GM18868 (cell line): ENCODE results near the gene SV2B.

Experiments
- ATAC-seq: cut with Tn5 transposase; IDR thresholded peaks from one replicate; pipeline ENCODE4 v1.9.1; 2021; ENCODE audit warnings: mild to moderate bottlenecking, moderate library complexity; ENCODE audit not compliant: unreplicated experiment

SV2B gene

DNA sequence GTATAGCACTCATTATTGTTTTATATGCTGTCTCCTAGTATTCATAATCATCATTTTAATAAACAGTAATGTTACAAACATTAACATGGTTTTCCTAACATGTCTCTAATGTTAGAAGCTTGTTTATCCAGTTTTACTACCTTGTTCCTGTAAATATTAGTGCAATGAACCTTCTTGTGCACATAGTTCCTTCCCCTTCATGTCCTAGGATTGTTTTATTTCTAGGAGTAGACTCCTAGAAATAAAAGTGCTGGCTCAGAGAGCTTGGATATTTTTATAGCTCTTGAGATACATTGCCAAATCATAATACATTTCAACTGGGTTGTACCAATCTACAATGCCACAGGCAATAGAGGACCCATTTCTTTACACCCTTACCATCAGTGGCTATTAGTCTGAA, 161.3 kb downstream of the SV2B start:
- no peak for ATAC-seq

DNA sequence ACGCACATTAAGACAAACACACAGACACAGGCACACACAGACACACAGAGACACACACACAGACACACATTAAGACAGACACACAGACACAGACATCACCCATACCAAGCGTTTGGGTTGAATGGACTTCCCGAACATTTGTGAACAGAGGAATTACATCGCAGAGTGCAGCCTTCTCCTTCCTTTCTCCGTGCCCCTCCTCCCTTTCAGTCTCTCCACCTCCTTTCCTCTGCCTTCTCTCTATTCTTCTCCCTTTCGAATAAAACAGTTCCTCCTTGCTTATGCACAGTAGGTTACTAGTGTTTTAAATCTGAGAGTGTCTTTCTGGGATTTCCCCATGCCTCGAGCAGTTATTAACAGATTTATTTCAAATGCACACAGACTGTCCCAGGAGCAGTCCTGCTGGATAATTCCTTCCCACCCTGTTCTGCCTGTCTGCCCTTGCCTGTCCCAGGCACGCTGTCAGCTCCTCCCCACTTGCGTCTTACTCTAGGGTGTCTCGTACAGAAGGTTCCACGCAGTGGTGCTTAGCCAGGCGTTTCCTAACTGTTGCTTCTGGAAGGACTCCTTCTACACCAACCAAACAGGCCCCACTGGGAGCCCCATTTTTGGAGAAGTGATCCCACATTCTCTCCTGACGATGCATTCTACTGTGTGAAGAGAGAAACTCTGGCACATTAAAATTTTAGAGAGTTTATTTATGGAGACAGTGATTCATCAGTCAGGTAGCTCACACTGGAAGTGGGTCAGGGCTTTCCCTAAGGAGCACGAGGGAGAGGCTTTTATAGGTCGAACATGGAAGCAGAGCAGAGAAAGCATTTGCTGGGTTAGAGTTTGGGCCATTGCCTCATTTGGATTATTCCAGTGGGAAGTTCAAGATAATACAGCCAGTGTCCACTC, 163.8 kb downstream of the SV2B start:
- no peak for ATAC-seq

DNA sequence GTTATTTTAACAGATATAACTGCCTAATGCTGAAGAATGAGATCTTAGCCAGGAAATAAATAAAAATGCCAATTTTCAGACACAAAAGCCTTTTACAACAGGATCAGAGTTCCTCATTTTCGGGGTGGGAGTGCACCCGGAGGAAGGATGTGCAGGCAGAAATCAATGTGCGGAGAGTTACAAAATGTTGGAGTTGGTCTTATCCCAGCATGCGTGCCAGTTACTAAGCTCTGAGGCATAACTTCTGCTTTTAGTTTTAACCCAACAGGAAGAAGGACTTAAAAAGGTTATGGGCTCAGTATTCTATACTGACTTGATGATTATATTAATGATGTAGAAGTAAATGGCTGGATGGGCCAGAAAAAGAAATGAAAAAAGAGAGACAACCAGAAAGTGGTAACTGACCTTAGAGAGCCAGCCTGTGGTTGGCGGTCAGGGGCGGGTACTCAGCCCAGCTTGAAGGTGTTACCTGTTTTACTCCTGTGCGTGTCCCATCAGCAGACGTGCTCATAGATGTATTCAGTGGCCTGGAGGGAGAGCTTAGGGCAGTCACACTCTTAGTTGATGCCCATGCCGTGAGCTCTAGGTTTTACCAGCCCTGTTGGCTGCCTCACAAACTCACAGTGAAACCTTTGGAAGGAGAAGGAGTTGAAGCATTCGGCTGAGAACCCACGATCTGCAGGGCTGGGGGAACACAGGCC, 164.7 kb downstream of the SV2B start:
- no peak for ATAC-seq

DNA sequence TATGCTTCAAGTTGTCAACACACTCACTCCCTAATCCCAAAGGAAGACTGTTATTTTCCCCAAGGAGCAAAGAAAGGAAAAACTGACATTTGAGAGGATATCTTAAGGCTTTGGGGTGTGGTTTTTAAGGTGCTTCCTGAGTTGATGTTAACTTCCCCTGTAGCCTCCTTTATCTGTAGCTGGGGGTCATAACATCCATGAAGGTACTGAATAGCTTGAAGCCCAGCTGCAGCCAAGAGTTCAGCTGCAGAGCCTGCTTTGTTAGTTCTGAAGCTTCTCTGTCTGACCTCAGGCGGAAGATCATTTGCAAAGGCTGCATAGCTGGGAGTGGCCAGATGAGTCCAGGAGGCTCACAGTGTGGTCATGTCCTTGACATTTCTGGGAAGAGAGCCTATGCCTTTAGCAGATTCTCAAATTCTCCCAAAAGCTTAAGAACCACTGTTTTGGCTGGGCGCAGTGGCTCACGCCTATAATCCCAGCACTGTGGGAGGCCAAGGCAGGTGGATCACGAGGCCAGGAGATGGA, 165.4 kb downstream of the SV2B start:
- ATAC-seq, result no peak

DNA sequence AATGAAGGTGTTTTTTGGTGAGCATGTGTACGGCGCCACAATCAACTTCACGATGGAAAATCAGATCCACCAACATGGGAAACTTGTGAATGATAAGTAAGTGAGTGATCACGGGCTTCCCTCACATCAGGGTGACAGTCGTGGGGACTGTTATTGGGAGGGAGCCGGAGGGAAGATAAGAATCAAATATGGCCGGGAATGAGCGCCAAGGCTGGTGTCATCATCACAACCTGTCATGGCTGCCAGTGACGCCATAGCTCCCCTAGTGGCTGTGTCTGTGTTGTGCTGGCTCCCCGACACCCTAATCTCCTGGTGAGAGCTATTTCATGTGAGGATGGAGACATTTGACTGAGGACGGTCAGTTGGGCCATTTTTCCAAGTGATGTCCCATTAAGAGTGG, 168.5 kb downstream of the SV2B start:
- ATAC-seq, result no peak

DNA sequence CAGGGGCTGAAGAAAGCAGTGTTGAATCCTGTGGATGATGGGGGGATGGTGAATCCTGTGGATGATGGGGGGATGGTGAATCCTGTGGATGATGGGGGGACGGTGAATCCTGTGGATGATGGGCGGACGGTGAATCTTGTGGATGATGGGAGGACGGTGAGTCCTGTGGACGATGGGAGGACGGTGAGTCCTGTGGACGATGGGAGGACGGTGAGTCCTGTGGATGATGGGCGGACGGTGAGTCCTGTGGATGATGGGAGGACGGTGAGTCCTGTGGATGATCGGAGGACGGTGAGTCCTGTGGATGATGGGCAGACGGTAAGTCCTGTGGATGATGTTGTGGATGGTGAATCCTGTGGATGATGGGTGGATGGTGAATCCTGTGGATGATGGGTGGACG, 170.7 kb downstream of the SV2B start:
- no peak for ATAC-seq

DNA sequence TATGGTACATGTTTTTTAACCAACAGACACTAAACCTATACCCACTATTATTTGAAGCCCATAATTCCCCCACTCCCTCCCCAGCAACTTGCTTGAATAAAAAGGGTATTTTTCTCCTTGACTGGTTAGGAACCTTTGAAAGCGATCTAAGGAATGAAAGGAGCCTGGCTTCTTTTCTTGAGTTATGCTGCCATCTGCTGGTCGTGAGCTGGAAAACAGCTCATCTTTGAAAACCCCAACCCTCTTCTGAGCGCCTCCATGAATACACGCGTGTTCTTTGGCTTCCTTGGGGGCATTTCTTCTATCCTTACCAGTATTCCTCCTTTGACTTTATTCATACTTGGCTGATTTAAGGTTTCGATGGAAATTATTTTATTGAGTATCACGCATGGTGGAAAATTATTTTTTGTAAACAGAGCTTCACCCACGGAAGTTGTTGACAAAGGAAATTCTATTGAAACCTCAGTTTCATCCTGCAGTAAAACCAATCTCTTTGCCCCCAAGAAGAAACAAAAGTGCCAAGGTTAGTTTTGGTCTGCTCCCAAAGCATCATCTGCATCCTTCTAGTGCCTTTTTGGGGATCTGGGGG, 171.6 kb downstream of the SV2B start:
- peak; percentile 63 for ATAC-seq

DNA sequence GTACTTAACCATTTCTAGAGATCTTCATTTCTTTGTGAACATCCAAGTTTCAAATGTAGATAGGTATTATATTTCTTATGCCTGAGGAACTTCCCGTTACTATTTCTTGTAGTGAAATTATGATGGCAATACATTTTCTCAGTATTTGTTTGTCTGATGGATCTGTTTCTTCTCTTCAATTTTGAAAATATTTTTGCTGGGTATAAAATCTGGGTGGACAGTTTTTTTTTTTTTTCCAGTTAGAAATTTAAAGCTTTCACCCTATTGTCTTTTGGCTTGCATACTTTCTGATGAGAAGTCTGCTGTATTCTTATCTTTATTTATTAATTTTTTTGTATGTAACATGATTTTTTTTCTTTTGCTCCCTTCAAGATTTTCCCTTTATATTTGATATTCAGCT, 175.8 kb downstream of the SV2B start:
- ATAC-seq, result no peak

DNA sequence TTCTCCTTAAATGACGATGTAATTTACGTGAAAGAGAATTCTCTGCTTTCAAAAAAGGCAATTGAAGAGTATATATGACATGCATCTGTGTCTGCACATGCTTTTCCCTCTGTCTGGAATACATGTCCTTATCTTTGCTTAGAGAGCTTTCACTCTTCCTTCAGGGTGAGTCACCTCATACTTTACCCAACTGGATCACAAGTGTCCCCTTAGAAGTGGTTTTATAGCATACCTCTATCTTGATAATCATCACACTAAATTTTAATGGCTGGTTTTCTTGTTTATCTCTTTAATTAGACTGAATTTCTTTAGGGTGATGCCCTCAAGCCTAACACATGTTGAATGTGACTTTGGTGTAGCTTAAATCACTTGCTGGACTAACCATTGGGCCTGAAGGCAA, 178.9 kb downstream of the SV2B start:
- no peak for ATAC-seq

DNA sequence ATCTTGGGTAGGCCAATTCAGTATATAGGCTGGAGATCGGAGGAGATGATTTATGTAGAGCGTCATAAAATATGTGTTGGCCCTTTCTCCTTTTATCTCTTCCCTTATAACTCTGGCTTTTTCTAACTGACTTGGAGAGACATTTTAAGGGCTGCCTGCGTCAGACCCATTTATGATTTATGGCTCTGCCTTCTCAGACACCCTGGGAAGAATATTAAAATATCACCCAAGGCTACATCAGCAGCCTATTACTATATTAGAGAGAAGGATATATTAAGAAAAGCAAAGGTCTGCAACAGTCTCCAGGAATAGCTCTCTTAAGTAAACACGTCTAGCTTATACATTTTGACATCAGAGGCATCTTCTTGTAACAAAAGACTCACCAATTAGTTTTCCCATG, 179.4 kb downstream of the SV2B start:
- no peak for ATAC-seq

DNA sequence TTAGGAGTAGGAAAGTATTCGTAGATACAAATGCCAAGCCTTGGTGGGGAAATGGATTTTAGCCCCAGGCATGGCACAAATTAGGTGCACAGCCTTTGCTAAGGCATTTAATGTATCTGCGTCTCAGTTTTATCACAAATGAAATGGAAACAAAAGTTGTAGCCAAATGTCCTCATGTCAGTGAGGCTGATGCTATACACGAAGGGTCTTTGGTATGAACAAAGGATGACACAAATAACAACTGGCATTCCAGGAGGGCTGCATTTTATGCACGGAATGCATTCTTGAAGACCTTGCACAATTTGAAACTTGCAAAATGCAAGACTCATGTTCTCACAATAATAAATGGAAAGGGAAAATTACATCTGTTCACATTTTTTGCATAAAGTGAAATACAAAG, 181.9 kb downstream of the SV2B start:
- ATAC-seq, result no peak

DNA sequence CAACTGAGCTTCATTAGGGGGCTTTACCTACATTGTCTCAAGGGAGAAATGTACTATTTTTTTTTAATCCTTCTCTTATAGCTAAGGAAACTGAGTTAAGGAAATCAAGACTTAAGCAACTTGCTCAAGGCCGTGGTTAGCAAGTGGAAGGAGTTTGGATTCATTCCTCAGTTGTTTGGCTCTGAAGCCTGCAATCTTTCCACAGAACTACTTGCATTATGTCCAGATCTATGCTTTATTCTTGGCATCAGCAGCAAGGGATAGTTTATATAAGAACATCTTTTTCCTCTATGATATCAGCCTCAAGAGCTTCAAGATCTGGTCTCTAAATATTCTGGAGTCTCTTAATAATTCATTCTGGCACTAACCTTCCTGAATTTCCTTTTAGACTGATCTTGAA, 182.4 kb downstream of the SV2B start:
- no peak for ATAC-seq

DNA sequence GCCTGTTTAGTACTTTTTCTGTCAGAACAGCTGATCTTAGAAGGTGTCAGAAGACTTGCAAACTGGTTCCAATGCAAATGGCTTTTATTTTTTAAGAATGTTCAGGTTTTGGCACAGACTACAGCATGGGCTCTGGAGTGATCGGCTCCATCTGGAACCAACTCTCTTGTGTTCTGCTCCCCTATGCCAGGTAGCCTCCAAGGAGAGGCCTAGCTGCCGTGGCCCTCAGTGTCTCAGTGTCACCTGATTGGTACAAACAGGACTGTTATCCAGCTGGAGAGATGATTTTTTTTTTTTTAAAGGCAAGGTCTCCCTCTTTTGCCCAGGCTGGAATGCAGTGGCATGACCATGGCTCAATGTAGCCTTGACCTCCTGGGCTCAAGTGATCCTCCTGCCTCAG, 183.1 kb downstream of the SV2B start:
- no peak for ATAC-seq

DNA sequence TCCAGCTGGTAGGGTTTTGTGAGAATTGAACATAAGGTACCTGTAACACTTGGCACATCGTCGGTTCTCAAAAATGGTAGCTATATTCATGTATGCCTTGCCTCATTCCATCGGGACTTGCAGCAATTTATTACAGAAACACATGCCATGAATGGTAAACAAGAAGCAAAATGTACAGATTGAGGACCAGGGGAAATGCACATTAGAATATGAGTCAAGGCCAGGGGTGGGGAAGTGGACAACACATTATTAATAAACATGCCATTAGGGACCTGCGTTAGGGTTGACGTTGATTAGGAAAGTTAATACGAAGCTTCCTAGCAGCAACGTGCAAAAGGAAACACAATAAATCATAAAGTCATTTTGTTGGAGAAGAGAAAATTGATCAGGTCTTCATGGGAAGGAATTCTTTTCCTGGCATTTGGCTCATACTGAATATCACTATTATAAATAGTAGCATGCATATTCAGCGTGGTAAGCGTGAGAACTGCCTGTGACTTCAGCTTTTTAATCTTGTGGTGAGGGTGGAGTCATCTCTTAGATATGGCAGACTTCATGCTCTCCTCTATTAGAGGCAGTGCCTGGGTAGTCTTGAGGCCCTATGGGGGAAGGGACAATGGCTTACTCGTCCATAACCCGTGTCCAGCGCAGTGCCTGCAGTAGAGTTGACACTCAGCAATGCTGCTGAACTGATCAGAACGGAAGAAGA, 184.9 kb downstream of the SV2B start:
- no peak for ATAC-seq

DNA sequence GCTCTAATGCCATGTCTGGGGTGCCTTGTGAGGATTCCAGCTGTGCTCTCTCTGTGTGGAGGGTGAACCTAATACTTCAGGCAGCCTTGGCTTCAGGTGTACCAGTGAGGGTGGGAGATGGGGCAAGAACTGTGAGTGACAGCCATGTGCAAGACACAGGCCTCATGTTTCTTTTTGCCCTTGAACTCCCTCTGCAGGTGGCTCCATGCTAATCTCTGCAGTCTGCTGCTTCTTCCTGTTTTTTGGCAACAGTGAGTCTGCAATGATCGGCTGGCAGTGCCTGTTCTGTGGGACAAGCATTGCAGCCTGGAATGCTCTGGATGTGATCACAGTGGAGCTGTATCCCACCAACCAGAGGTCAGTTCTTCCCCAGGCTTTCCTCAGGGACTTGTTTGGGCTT, 189.3 kb downstream of the SV2B start:
- no peak for ATAC-seq

DNA sequence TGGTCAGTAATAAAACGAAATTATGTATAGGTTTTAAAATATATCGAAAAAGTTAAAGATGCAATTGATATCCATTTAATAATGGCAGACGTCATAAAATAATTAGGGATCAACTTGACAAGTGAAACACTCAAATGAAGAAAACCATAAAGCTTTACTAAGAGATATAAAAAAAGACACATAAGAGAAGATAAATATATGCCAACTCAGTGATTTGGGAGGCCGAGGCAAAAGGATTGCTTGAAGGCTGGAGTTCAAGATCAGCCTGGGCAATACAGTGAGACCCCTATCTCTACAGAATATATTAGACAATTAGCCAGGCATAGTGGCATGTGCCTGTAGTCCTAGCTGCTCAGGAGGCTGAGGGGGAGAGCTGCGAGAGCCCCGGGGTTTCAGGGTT, 190.5 kb downstream of the SV2B start:
- ATAC-seq, result no peak

DNA sequence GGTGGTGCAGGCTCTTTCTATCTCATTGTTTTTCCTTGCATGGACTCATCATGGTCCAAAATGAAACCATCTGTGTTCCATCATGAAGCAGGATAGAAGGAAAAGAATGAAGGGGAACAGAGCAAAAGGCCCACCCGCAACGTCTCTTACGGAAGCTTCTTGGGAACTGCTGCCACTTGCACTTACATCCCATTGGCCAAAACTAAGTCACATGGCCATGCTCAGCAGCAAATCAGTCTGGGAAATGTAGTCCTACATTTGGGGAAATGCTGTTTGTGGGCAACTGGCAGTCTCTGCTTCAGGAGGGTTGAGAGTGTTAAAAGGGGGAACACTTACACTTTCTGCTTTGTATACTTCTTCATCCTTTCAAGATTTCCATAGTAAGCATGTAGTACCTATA, 191.6 kb downstream of the SV2B start:
- ATAC-seq, result peak; percentile 46

DNA sequence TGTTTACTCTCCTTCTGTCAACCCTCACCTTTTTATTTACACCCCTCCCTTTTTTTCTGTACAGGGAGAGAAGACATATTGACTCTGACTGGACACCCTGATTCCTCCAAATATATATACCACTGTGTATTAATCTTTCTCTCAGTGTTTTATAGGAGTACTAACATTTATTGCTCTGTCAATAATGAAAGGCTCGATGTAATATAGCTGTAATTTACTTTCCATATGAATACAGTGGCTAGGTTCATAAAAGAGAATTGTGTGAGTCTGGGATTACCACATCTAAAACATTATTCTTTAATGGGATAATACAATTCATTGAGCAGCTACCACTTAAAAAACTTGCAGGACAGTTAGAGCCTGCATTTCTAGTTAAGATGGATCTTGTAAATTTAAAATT, 194.3 kb downstream of the SV2B start:
- ATAC-seq, result no peak

DNA sequence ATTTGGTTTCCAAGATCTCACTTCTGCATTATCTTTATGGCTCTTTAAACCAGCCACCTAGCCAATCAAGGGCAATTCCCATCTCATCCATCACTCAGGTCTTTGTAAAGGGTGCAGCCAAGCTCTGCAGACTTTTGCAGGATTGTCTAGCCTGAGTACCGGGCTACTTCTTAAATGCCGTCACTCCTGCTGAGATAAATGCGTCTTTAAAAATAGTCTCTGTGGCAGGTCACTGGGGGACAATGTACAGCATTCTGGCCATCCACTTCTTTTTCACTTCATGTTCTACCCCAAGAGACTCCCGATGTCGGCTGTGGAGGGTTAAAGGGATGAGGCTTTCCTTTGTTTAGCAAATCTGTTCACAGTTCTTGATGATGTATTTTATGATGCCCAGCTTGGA, 194.7 kb downstream of the SV2B start:
- no peak for ATAC-seq

DNA sequence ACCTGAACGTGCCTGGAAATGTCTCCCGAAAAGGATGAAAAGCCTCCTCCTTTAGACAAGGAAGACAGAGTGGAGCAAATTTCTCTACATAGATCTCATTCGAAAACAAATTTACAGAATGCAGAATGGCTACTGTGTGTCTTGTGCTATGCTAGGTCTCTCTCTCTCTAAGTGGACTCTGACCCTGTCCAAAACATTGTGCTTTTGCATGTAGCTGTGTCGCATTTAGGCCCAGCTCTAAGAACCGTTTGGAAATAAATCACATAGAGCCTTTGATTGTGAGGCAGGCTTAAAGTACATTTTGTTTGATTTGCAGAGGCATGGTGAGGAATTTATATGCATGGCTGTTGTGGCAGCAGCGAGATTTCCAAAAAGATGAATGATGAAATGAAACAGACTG, 198.0 kb downstream of the SV2B start:
- no peak for ATAC-seq
